ENCODE measurements around the gene USP13. TPM values are rescaled to one million over a fixed set of nuclear protein-coding genes. Genes with fewer than 3 reads are reported as not detected.

The USP13 gene
- total and polyA plus RNA-seq, 2 donors (not counting 3 experiments of a cell fraction or from before 2014, with no cell fraction given): 5.8 to 24.0 TPM

DNA sequence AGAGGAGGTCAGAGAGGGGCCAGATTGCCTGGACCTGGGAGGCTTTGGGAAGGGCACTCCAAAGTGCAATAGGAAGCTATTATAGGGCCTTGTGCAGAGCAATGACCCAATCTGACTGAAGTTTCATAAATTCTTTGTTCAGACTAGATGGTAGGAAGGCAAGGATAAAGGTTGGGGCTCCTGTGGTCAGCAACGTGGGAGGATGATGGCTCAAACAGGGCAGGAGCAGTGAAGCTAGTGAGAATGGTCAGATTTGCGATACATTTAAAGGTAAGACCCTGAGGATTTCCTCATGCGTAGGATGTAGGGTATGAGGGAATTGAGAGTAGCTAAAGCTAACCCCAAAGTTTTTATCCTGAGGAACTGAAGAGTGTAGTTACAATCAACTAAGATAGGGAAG, 139.0 kb downstream of the USP13 start:
- BruUV-seq (replicated peaks): no TSS peak
- ChIA-PET CTCF (no interaction called here), POLR2A (no interaction called here)
- H3K4me3 ChIP-seq (replicated peaks in 1 of 3; ENCODE audit: insufficient read depth in 1 of 3, low read depth in 1 of 3, low read length in 3 of 3): no peak overlapping the region
- no peak for TF ChIP-seq GATA2 (IDR thresholded peaks at IDR 0.05; ENCODE audit: insufficient read depth, insufficient read length, low read depth, low read length)
- no peak for TF ChIP-seq POLR2A (IDR thresholded peaks at IDR 0.05; ENCODE audit: low read depth, low read length)
- no peak for TF ChIP-seq FOS (IDR thresholded peaks at IDR 0.05; ENCODE audit: borderline replicate concordance, insufficient read depth, low read length)
- TF ChIP-seq, protein P1, sequence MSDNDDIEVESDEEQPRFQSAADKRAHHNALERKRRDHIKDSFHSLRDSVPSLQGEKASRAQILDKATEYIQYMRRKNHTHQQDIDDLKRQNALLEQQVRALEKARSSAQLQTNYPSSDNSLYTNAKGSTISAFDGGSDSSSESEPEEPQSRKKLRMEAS (IDR thresholded peaks at IDR 0.05; ENCODE audit: insufficient read depth, insufficient read length): no peak
- TF ChIP-seq POLR2AphosphoS5 (IDR thresholded peaks at IDR 0.05; ENCODE audit: insufficient read depth, low read depth, low read length): no peak
- intact Hi-C loops (cut with micrococcal nuclease): no loop called here
- H2AFZ ChIP-seq (ENCODE audit: low read depth, low read length): no peak overlapping the region
- dilution Hi-C loops (cut with MboI; ENCODE audit: extremely low pct_ligation_motif_present, low sequenced_read_pairs): no loop called here
- no peaks in the 10 kb centered on the region for H3K79me2 ChIP-seq (ENCODE audit: control insufficient read depth, insufficient read depth, low read length)
- no peaks in the 10 kb centered on the region for H3K9me3 ChIP-seq (replicated peaks; ENCODE audit: control insufficient read depth, insufficient read depth, low read length)
- no peaks in the 10 kb centered on the region for H3K9me1 ChIP-seq (replicated peaks; ENCODE audit: control insufficient read depth, extremely low read depth, insufficient read depth, low read length)
- H4K20me1 ChIP-seq (replicated peaks; ENCODE audit: control insufficient read depth, extremely low read depth, insufficient read depth, low read length): no peaks in the 10 kb centered on the region
- H3K4me2 ChIP-seq (ENCODE audit: insufficient read depth, low read length): no peak overlapping the region
- H3K4me1 ChIP-seq (ENCODE audit: control insufficient read depth, extremely low read depth, insufficient read depth, low read length): no peaks in the 10 kb centered on the region
- DNase-seq (ENCODE audit: low read depth, low spot score): no peak
- H3K27ac ChIP-seq (ENCODE audit: insufficient read depth, low read depth, low read length): no peak overlapping the region
- no peaks in the 10 kb centered on the region for H3K27me3 ChIP-seq (ENCODE audit: control insufficient read depth in 2 of 2, insufficient read depth in 2 of 2, low read length in 2 of 2)
- FAIRE-seq: no peak
- no peaks in the 10 kb centered on the region for H3K36me3 ChIP-seq (ENCODE audit: control insufficient read depth in 2 of 2, extremely low read depth in 1 of 2, insufficient read depth in 2 of 2, low read length in 2 of 2)
- H3K9ac ChIP-seq (replicated peaks; ENCODE audit: extremely low read depth, insufficient read depth, low read length): no peak overlapping the region

DNA sequence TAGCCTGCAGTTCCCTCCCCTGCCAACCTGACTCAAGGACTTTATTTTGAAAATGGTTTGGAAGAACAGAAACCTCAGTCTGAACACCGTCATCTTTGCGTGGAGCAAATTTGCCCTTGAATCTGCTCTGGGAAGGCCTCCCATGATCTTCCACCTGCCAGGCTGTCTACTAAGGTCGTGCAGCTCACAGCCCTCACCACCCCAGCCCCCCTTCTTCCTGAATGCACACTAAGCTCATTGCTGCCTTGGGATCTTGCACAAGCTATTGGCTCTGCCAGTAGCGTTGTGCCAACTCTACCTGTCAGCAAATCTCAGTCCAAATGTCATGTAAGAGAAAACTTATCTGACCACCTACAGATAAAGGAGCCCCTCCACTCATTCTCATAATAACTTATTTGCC, 141.5 kb downstream of the USP13 start:
- no peaks in the 10 kb centered on the region for H3K9me1 ChIP-seq (replicated peaks; ENCODE audit: control insufficient read depth, extremely low read depth, insufficient read depth, low read length)
- H3K36me3 ChIP-seq (ENCODE audit: control insufficient read depth in 2 of 2, extremely low read depth in 1 of 2, insufficient read depth in 2 of 2, low read length in 2 of 2): no peaks in the 10 kb centered on the region
- H2AFZ ChIP-seq (ENCODE audit: low read depth, low read length): no peak overlapping the region
- dilution Hi-C loops (cut with MboI; ENCODE audit: extremely low pct_ligation_motif_present, low sequenced_read_pairs) (no loop called here), intact Hi-C loops (cut with micrococcal nuclease) (no loop called here)
- DNase-seq (ENCODE audit: low read depth, low spot score) (no peak), FAIRE-seq (no peak)
- H4K20me1 ChIP-seq (replicated peaks; ENCODE audit: control insufficient read depth, extremely low read depth, insufficient read depth, low read length): no peaks in the 10 kb centered on the region
- no peak overlapping the region for H3K4me2 ChIP-seq (ENCODE audit: insufficient read depth, low read length)
- no peaks in the 10 kb centered on the region for H3K79me2 ChIP-seq (ENCODE audit: control insufficient read depth, insufficient read depth, low read length)
- no peak overlapping the region for H3K9ac ChIP-seq (replicated peaks; ENCODE audit: extremely low read depth, insufficient read depth, low read length)
- H3K4me1 ChIP-seq (ENCODE audit: control insufficient read depth, extremely low read depth, insufficient read depth, low read length): no peaks in the 10 kb centered on the region
- TF ChIP-seq, protein P2, sequence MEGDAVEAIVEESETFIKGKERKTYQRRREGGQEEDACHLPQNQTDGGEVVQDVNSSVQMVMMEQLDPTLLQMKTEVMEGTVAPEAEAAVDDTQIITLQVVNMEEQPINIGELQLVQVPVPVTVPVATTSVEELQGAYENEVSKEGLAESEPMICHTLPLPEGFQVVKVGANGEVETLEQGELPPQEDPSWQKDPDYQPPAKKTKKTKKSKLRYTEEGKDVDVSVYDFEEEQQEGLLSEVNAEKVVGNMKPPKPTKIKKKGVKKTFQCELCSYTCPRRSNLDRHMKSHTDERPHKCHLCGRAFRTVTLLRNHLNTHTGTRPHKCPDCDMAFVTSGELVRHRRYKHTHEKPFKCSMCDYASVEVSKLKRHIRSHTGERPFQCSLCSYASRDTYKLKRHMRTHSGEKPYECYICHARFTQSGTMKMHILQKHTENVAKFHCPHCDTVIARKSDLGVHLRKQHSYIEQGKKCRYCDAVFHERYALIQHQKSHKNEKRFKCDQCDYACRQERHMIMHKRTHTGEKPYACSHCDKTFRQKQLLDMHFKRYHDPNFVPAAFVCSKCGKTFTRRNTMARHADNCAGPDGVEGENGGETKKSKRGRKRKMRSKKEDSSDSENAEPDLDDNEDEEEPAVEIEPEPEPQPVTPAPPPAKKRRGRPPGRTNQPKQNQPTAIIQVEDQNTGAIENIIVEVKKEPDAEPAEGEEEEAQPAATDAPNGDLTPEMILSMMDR (IDR thresholded peaks at IDR 0.05; ENCODE audit: extremely low read depth in 1 of 2, insufficient read depth in 1 of 2, low read depth in 1 of 2, low read length in 2 of 2): no peak
- no peak for TF ChIP-seq JUN (IDR thresholded peaks at IDR 0.05; ENCODE audit: borderline replicate concordance, insufficient read depth, insufficient read length, low read depth)
- no peak for TF ChIP-seq POLR2A (IDR thresholded peaks at IDR 0.05; ENCODE audit: low read depth, low read length)
- TF ChIP-seq GATA2 (IDR thresholded peaks at IDR 0.05; ENCODE audit: insufficient read depth, insufficient read length, low read depth, low read length): no peak
- no peak for TF ChIP-seq EZH2 (IDR thresholded peaks at IDR 0.05; ENCODE audit: borderline replicate concordance, low read depth, low read length, severe bottlenecking)
- no peak for TF ChIP-seq MYC (IDR thresholded peaks at IDR 0.05; ENCODE audit: low read depth, low read length)
- no peaks in the 10 kb centered on the region for H3K27me3 ChIP-seq (ENCODE audit: control insufficient read depth in 2 of 2, insufficient read depth in 2 of 2, low read length in 2 of 2)
- H3K4me3 ChIP-seq (replicated peaks in 1 of 3; ENCODE audit: insufficient read depth in 1 of 3, low read depth in 1 of 3, low read length in 3 of 3): no peak overlapping the region
- no peaks in the 10 kb centered on the region for H3K9me3 ChIP-seq (replicated peaks; ENCODE audit: control insufficient read depth, insufficient read depth, low read length)
- BruUV-seq (replicated peaks): no TSS peak
- CTCF ChIA-PET: interaction anchor here (1.0 to 1.9 kb wide), 4 partner anchors 10 to 26 kb away, joined by 3 to 8 read pairs (median 6); no protein-coding TSS in a partner anchor
- no peak overlapping the region for H3K27ac ChIP-seq (ENCODE audit: insufficient read depth, low read depth, low read length)
- POLR2A ChIA-PET: no interaction called here

All from endothelial cell of umbilical vein (primary cell).